OCI-M1 (cell line): ENCODE measurements around the gene PLEKHG3.

ENCODE experiments used
- DNase-seq: peaks from one replicate; lab custom pipeline; 2025; lab: John Stamatoyannopoulos, UW

PLEKHG3 gene

GRCh38 chr14:64764641-64765520 is 60.7 kb downstream of the PLEKHG3 start:
- peak; percentile 76 for DNase-seq

GRCh38 chr14:64765740-64766302 is 61.6 kb downstream of the PLEKHG3 start:
- DNase-seq = no peak

GRCh38 chr14:64766430-64767151 is 62.4 kb downstream of the PLEKHG3 start:
- no peak for DNase-seq

DNA sequence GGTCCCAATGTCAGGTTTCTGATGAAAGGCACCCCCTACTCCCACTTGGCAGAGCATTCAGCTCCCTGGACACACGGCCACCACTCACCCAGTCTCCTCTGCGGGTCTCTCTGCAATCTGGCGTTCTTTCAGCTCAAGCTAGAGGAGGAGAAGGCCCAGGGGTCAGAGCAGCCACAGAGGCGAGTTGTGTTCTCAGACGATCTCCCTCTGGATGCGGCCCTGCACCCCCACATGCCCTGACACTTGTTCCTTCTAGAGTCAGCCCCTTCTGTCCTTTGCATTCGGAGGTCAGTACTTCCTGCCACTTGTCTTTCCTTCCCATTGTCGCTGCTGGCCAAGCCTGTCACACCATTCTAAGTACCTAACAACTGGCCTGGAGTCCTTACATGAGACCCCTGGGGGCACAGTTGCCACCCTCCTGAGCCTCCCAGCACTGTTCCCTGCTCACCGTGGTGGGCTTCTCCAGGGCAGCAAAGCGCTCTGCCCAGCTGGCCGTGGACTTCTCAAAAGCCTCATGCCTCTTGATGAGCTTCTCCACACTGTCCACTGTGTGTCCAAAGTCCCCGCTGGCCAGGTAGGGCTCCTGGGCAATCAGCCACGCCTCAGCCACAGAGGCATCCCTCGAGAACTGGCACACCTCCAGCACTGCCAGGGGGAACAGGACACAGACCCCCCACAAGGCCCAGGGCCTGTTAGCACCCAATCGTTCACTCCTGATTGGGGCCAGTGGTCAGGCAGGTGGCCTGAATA is 63.2 kb downstream of the PLEKHG3 start:
- DNase-seq = no peak

DNA sequence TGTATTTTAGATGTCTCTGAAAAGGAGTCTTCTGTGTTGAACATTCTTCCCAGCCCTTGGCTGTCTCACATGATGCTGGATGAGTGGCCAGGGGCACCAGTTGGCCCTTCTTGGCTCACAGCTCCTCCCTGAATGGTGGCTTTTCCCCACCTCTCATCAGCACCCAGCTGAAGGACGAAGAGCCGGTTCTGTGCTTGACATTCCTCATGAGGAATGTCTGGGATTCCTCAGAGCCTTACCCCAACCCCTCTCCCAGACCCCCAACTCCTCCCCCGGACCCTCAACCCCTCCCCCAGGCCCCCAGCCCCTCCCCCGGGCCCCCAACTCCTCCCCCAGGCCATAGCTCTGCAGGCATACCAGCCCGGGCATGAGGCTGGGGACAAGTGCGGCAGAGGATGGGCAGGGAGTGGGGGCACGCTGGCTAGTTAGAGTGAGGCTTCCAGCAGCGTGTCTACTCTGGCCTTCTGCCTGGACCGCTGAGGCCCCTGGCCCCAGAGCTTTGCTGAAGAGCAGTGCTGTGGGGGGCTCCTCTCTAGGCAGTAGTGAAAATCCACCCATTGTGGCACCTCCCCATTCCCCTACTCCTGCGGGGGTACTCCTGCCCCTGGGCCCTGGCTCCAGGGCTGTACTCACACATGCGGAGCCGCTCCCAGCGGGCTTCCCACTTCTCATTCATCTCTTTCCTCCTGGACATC is 64.3 kb downstream of the PLEKHG3 start:
- no peak for DNase-seq

DNA sequence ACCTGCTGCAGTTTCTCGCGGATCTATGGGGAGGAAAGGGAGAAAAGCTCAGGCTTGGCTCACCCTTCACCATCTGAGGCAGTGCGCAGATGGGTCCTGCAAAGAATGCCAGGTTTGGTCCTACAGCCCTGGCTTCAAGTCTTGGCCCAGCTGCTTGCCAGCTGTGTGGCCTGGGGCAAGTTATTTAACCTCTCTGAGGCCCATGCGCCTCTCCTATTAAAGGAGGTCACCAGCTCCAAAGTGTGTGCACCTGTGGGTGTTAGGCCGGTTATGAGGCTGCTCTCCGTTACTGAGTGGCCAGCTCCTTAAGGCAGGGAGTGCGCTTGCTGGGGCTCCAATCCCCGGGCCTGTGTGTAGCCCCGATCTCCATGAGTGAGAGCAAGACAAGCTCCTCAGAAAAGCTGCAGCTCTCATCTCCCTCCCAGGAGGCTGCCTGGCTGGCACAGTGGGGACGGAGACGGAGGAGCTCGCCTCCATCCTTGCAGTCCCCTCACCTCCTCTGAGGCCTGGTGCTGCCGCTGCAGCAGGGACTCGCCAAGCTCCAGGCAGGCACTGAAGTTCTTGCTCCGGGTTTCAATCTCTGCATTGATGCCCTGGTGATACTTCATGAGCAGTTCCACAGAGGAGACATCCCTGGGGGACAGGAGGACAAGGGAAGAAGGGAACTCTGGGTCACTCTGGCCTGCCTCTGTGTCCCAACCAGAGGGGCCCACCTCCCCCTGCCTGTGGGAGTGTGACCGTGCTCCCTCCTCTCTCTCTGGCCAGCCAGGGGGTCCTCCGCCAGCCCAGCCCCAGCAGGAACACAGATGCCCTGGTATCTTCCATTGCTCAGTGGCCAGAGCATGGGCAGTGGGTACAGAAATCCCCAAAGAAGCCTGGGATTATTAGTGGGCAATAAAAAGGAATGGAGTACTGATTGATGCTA is 65.1 kb downstream of the PLEKHG3 start:
- DNase-seq = no peak

- DNase-seq = no peak
Observed at GRCh38 chr14:64770751-64771150, 66.5 kb downstream of the PLEKHG3 start.

DNA sequence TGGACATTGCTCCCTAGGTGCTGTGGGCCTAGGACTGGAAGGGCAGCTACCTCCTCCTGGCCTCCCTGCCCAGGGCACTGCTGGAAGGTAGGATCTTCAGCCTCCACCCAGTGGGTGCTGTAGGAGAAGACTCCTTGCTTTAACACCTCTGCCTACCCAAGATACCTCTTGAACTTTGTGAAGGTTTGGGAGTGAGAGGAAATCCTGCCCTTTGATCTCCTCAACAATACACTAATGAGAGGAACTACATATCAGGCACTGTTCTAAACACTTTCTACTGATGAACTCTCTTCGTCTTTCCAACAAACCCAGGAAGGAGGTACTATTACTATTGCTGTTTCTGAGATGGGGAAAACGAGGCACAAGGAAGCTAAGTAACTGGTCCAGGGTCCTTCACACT is 66.9 kb downstream of the PLEKHG3 start:
- DNase-seq = no peak

- no peak for DNase-seq
Observed at GRCh38 chr14:64772397-64772950, 68.2 kb downstream of the PLEKHG3 start.

- DNase-seq = no peak
Observed at GRCh38 chr14:64773046-64773445, 68.8 kb downstream of the PLEKHG3 start.

DNA sequence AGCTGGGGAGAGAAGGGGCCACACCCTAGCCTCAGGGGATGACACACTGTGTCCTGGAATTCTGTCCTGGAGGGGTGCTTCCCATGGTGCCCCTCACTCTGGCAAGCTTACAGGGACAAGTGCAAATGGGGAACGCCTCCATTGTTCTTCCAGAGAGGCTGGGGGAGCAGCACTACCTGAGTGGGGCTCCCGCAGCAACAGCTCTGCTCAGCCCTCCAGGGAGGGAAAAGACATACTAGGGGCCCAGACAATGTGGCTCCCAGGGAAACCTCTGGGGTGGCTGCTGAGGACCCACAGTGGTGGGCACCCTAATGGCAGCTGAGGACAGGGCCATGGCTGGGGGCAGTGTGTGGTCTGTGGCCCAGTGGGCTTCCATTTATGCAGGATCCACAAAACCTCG is 69.4 kb downstream of the PLEKHG3 start:
- no peak for DNase-seq

- no peak for DNase-seq
Observed at GRCh38 chr14:64774272-64774671, 70.0 kb downstream of the PLEKHG3 start.

GRCh38 chr14:64775081-64775777 is 71.0 kb downstream of the PLEKHG3 start:
- DNase-seq = no peak

- no peak for DNase-seq
Observed at GRCh38 chr14:64777461-64777860, 73.2 kb downstream of the PLEKHG3 start.

DNA sequence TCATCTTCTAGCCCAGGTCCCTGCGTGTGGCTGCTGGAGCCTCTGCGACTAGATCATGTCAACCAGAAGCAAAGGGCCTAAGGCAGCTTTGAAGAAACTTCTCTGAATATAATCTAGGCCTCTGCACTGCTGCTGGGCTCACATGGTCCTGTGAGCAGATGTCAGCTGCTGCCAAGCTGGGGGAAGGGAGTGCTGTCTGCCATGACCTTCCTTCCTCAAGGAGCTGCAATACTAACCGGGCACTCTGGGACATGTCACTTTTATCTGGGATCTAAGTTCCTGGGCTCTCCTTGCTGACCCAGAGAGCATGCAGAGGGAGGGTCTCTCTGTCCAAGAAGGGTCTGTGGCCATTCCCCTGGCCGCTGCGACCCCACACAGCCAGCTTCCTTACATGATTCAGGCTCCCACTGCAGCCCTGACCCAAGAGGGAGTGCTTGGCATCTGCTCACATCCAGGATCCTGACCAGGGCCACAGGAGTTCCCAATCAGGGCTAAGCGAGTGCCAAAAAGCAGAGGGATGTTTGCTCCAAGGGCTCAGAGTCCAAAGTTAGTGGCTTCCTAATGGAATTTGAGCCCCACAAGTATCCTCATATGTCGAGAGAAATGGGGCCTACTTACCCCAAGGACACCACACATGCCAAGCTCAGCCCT is 74.0 kb downstream of the PLEKHG3 start:
- DNase-seq = no peak

DNA sequence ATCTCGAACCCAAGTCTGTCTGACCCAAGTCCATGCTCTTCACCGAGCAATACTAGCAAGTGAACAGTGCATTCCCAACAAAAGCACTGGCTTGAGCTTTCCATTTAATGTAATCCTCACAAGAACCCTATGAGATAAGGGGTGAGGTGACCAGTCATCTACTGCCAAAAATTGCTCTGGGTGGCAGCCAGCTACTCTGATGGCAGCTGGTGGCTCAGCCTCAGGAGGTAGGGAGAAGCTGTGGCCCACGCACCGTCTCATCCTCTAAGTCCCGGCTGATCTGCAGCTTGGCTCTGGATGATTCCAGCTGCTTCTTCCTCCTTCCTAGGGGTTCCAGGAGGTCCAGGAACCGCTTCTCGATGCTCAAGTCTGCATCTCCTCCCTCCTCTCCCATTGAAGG is 75.2 kb downstream of the PLEKHG3 start:
- no peak for DNase-seq

DNA sequence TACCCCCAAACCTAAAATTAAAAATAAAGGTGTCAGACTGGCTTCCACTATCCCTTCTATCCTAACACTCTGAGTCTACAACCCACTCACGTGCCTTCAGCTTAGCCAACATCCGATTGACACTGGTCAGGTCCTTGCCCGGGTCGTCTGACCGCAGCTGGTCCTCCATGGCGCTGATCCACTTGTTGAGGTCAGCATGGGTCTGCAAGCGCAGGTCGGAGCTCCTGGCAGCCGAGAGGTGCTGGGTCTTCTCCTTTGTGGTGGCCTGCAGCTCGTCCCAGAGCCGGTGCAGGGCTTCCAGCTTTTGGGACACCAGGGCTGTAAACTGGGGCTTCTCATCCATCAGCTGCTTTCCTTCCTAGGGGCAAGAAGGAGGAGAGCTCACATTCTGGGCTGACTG is 78.0 kb downstream of the PLEKHG3 start:
- DNase-seq = no peak

- no peak for DNase-seq
Observed at GRCh38 chr14:64784006-64784405, 79.8 kb downstream of the PLEKHG3 start.
